K562 (cell line): ENCODE results near the gene OTULINL. TPM values are rescaled to one million over a fixed set of nuclear protein-coding genes. Genes with fewer than 3 reads are reported as not detected.

Experiments used
- ZNF3 ChIP-seq: fragments of 250-450 bp; sonication (Bioruptor Pico); IDR thresholded peaks from 2 replicates; pipeline ENCODE4 v1.5.0; 2021; ENCODE audit warnings: mild to moderate bottlenecking, moderate library complexity
- ZNF696 ChIP-seq: fragments of 250-450 bp; sonication (Bioruptor Pico); conservative IDR thresholded peaks from 2 replicates; pipeline ENCODE4 v1.4.0; 2020; ENCODE audit warnings: mild to moderate bottlenecking, moderate library complexity
- polyA plus RNA-seq, 8 experiments: library from polyadenylated mRNA; depleted of rRNA in 4 of 8; stranded (reverse) in 5 of 8; unstranded in 3 of 8; fragments of >200 nt; fragmentation: Nextera tagmentation in 2 of 8; fragmentation: Illumina TruSeq in 1 of 8; extraction: Ambion mirVana in 2 of 8; extraction: Trizol in 1 of 8; gene quantifications; 2 replicates each; pipeline versions ENCODE4 v1.2.1 to v1.2.3, GENCODE V29; 2011 to 2014; ENCODE audit warnings: inconsistent platforms in 1 of 8, missing spikeins in 1 of 8
- total RNA-seq, 7 experiments: library from RNA; depleted of rRNA in 6 of 7; stranded (reverse); fragments of >200 nt in 6 of 7; fragmentation: Illumina TruSeq in 2 of 7; extraction: Trizol in 2 of 7; gene quantifications; 2 replicates each; pipeline versions ENCODE4 v1.2.1 to v1.2.3, GENCODE V29; 2011 to 2021; ENCODE audit warnings: low replicate concordance in 1 of 7

Gene OTULINL
- total and polyA plus RNA-seq, 9 of the 15 experiments (the other 6 are each of a cell fraction or from before 2014, with no cell fraction given): 0.13 to 0.18 TPM; not detected in 7

DNA sequence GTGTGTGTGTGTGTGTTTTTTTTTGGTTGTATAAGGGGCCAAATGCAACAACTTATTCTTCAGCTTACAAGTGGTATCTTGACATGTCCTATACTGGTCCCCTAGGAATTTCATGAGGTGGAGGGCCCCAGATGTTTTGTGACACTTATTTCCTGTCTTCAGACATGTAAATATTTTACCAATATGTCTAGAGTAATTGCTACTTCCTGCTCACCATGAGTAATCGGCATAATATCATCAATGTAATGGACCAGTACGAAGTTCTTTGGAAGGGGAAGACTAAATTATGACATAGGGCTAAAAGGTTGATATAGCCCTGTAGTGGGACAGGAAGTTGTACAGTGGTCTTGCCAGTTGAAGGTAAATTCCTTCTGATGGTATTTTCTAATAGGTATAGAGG lies 79.2 kb downstream of the OTULINL start (continued):
- no peak for TF ChIP-seq ZNF696 (CRISPR knock-in tag)
- TF ChIP-seq ZNF3 (CRISPR knock-in tag): no peak
- TF ChIP-seq, all 486 proteins: peak for 0

Other genes starting within 250 kb of the OTULINL start
- 28.6 and 31.4 TPM in 2 replicates for gene OTULIN, start 82.9 kb downstream of the OTULINL start, total RNA-seq (2014; rRNA removed)
- gene OTULIN, start 82.9 kb downstream of the OTULINL start, total RNA-seq (2014; rRNA removed; fragmentation: Illumina TruSeq; extraction: Trizol): 21.5 and 24.6 TPM in 2 replicates
- 20.1 and 20.5 TPM in 2 replicates for gene OTULIN, start 82.9 kb downstream of the OTULINL start, total RNA-seq (2015; rRNA removed; fragmentation: Illumina TruSeq; extraction: Trizol)
- gene OTULIN, start 82.9 kb downstream of the OTULINL start, total RNA-seq (2021): 33.6 and 34.7 TPM in 2 replicates
- gene OTULIN, start 82.9 kb downstream of the OTULINL start, polyA plus RNA-seq (2011; rRNA removed): 17.8 and 20.4 TPM in 2 replicates
- 12.3 and 13.3 TPM in 2 replicates for gene OTULIN, start 82.9 kb downstream of the OTULINL start, polyA plus RNA-seq (2014; fragmentation: Illumina TruSeq; extraction: Trizol)
- gene OTULIN, start 82.9 kb downstream of the OTULINL start, polyA plus RNA-seq (2014; fragmentation: Nextera tagmentation; extraction: Ambion mirVana): 1 to 10 TPM; 3.3 to 3.5 TPM
- gene OTULIN, start 82.9 kb downstream of the OTULINL start, polyA plus RNA-seq (2014; rRNA removed): 12.4 and 16.2 TPM in 2 replicates